ENCODE results near the gene AKR1C2.
"Not testable (repeated sequence)": the region's sequence is repeated elsewhere in the genome, so short reads cannot be mapped to it uniquely, and the experiment has no call there.

The AKR1C2 gene

GRCh38 chr10:5003127-5004029, at the start of gene AKR1C2:
Gene AKR1C2, minus strand, starts transcription at chr10:5003857. Its CDS starts 22 bp downstream, at chr10:5003835.
- H3K27ac ChIP-seq: not testable (repeated sequence)

GRCh38 chr10:5052951-5053500, 49.4 kb upstream of the AKR1C2 start:
- not testable (repeated sequence) for H3K27ac ChIP-seq

GRCh38 chr10:5047912-5048628, 44.4 kb upstream of the AKR1C2 start:
- H3K27ac ChIP-seq: no peak overlapping the region
- TF ChIP-seq ZFX (IDR thresholded peaks at IDR 0.05; ENCODE audit: borderline replicate concordance): no peak
- TF ChIP-seq CTCF (IDR thresholded peaks at IDR 0.05): no peak

GRCh38 chr10:5047055-5047454, 43.4 kb upstream of the AKR1C2 start:
- H3K27ac ChIP-seq: not testable (repeated sequence)

- TF ChIP-seq ZFX (IDR thresholded peaks at IDR 0.05; ENCODE audit: borderline replicate concordance) (no peak), CTCF (IDR thresholded peaks at IDR 0.05) (no peak)
- H3K27ac ChIP-seq: no peak overlapping the region
Measured at GRCh38 chr10:5046410-5046809, 42.8 kb upstream of the AKR1C2 start.

GRCh38 chr10:5045095-5045494, 41.4 kb upstream of the AKR1C2 start:
- H3K27ac ChIP-seq: no peak overlapping the region
- TF ChIP-seq CTCF (IDR thresholded peaks at IDR 0.05) (no peak), ZFX (IDR thresholded peaks at IDR 0.05; ENCODE audit: borderline replicate concordance) (no peak)

- TF ChIP-seq CTCF (IDR thresholded peaks at IDR 0.05) (no peak), ZFX (IDR thresholded peaks at IDR 0.05; ENCODE audit: borderline replicate concordance) (no peak)
- H3K27ac ChIP-seq: peak overlapping the region; percentile 35; the same call in 1 of the 2 replicates
Measured at GRCh38 chr10:5043716-5044115, 40.1 kb upstream of the AKR1C2 start.

- no peak for TF ChIP-seq ZFX (IDR thresholded peaks at IDR 0.05; ENCODE audit: borderline replicate concordance)
- no peak for TF ChIP-seq CTCF (IDR thresholded peaks at IDR 0.05)
- H3K27ac ChIP-seq: peak overlapping the region; percentile 35; the same call in 1 of the 2 replicates
Measured at GRCh38 chr10:5042922-5043321, 39.3 kb upstream of the AKR1C2 start.

Measured in 22Rv1 (cell line).